H1 (cell line): Measurements from ENCODE around the gene LONRF2. TPM values are rescaled to one million over a fixed set of nuclear protein-coding genes. Genes with fewer than 3 reads are reported as not detected.

Experiments
- BCL11A ChIP-seq, 2 experiments: IDR thresholded peaks; one replicate each; pipeline ENCODE4 v1.6.1; 2011; ENCODE audit warnings: low read depth in 2 of 2, low read length in 2 of 2, mild to moderate bottlenecking in 2 of 2
- RBBP5 ChIP-seq: IDR thresholded peaks from 2 replicates; pipeline ENCODE4 v1.7.1; 2012; ENCODE audit warnings: low read depth, mild to moderate bottlenecking, inconsistent platforms, low read length, moderate library complexity, borderline replicate concordance
- RFX5 ChIP-seq: IDR thresholded peaks from 2 replicates; pipeline ENCODE4 v1.6.1; 2011; ENCODE audit warnings: low read depth, low read length, improper control_type of control experiment, borderline replicate concordance
- SP4 ChIP-seq: IDR thresholded peaks from 2 replicates; pipeline ENCODE4 v1.6.1; 2012; ENCODE audit warnings: low read length, inconsistent platforms
- polyA plus RNA-seq, 7 experiments: library from polyadenylated mRNA; depleted of rRNA in 3 of 7; stranded (reverse) in 5 of 7; unstranded in 2 of 7; fragments of >200 nt in 5 of 7; fragments of 200-250 nt in 2 of 7; gene quantifications; 1 replicate in 5 of 7; 2 replicates in 1 of 7; 4 replicates in 1 of 7; pipeline versions ENCODE4 v1.2.1 to v1.2.3, GENCODE V29; 2011 to 2013; ENCODE audit warnings: missing spikeins in 2 of 7, mixed read lengths in 2 of 7
- total RNA-seq: library from RNA; stranded (reverse); fragmentation: NEBNext Ultra II Directional; extraction: Animal tissue kit (Norgen Biotek cat#: 25700); gene quantifications from 2 replicates; pipeline ENCODE4 v1.2.1, GENCODE V29; 2021

Gene LONRF2
- total and polyA plus RNA-seq, 2 of the 8 experiments (the other 6 are each of a cell fraction or from before 2014, with no cell fraction given) = 0.24 to 0.74 TPM

DNA sequence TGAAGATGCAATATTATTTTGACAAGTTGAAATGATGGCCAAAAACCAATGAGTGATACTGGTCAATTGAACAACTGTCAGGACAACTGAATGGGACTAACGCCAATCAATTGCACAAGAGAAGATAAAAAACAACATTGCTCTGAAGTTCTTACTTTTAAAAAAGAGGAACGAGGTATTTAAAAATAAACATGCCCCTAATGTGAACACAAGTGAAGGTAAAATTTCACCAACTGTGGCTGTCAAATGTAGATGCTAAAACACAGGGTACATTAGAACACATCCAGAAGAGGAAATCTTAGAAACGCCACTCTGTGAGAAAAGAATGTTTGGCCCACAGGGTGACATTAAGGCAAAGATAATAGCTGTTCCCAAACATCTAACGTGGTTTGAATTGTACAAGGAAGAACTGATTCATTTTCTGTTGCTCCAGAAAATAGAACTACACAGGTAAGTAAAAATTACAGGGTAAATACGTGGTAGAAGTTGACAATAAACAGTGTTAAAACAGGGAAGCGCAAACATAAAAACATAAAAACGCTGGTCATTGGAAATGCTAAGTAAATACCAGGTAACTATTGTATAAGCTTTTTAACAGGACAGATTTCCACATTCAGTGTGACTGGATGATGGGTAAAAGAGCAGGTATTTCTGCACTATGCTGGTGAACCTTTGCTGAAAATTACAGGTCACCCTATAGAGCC lies 20.3 kb downstream of the LONRF2 start (continued):
- TF ChIP-seq BCL11A (IDR thresholded peaks at IDR 0.05; ENCODE audit: low read depth in 2 of 2, low read length in 2 of 2) = no peak
- TF ChIP-seq SP4 = no peak
- TF ChIP-seq RFX5 = no peak
- no peak for TF ChIP-seq RBBP5
